HEK293 (cell line): ENCODE results near the gene MYBPC3.

Experiments
- CTCF ChIA-PET: fragments of 350-600 bp; formaldehyde crosslinking; extraction: SDS; loops from one replicate; lab custom pipeline; 2021; ENCODE audit warnings: antibody characterized with exemption; lab: Yijun Ruan, JAX
- POLR2A ChIA-PET: fragments of 300-600 bp; formaldehyde crosslinking; extraction: SDS; loops from one replicate; lab custom pipeline; 2020; ENCODE audit warnings: antibody characterized with exemption, inconsistent platforms; lab: Yijun Ruan, JAX
- H3K27ac ChIP-seq: fragments of 200-500 bp; sonication (Bioruptor generic); 2 replicates; pipeline ENCODE4 v1.5.1; 2014; ENCODE audit warnings: low read depth, low read length, control low read depth, inconsistent platforms; ENCODE audit errors: extremely low read depth
- H3K36me3 ChIP-seq, 2 experiments: fragments of 200-500 bp in 1 of 2; sonication (Bioruptor generic) in 1 of 2; 1 replicate in 1 of 2; 2 replicates in 1 of 2; pipeline ENCODE4 v1.5.1; 2014 to 2017; ENCODE audit warnings: inconsistent platforms in 2 of 2, low read length in 2 of 2; ENCODE audit not compliant: control insufficient read depth in 2 of 2, insufficient read depth in 1 of 2
- H3K4me1 ChIP-seq: fragments of 200-500 bp; sonication (Bioruptor generic); 2 replicates; pipeline ENCODE4 v1.5.1; 2014; ENCODE audit warnings: mild to moderate bottlenecking, low read length, inconsistent platforms; ENCODE audit not compliant: control insufficient read depth, insufficient read depth
- H3K4me3 ChIP-seq: 2 replicates; pipeline ENCODE4 v1.5.1; 2011; ENCODE audit warnings: low read depth, mild to moderate bottlenecking, control low read depth, low read length, moderate library complexity
- H3K9me3 ChIP-seq: fragments of 200-500 bp; sonication (Bioruptor generic); 2 replicates; pipeline ENCODE4 v1.5.1; 2014; ENCODE audit warnings: low read depth, low read length, inconsistent platforms; ENCODE audit not compliant: control insufficient read depth, insufficient read depth
- BCL11B ChIP-seq: fragments of 450-650 bp; formaldehyde crosslinking; IDR thresholded peaks from 2 replicates; pipeline ENCODE4 v1.5.1; 2016; ENCODE audit warnings: low read depth, missing biosample characterization, missing genetic modification characterization
- EGR2 ChIP-seq: fragments of 450-650 bp; formaldehyde crosslinking; IDR thresholded peaks from 2 replicates; pipeline ENCODE4 v1.5.1; 2016; ENCODE audit warnings: low read depth, missing biosample characterization, missing genetic modification characterization
- GLIS2 ChIP-seq: fragments of 450-650 bp; formaldehyde crosslinking; IDR thresholded peaks from 2 replicates; pipeline ENCODE4 v1.5.1; 2016; ENCODE audit warnings: missing biosample characterization, missing genetic modification characterization
- HOXC10 ChIP-seq: sonication (generic); formaldehyde crosslinking; IDR thresholded peaks from 2 replicates; pipeline ENCODE4 v1.8.1; 2023; ENCODE audit warnings: mild to moderate bottlenecking, missing genetic modification reagents
- KLF7 ChIP-seq: fragments of 450-650 bp; formaldehyde crosslinking; IDR thresholded peaks from 2 replicates; pipeline ENCODE4 v1.5.1; 2016; ENCODE audit warnings: missing biosample characterization, missing genetic modification characterization, borderline replicate concordance
- PATZ1 ChIP-seq: fragments of 450-650 bp; formaldehyde crosslinking; IDR thresholded peaks from 2 replicates; pipeline ENCODE4 v1.5.1; 2016; ENCODE audit warnings: missing biosample characterization, missing genetic modification characterization
- SCRT2 ChIP-seq: fragments of 450-650 bp; formaldehyde crosslinking; IDR thresholded peaks from 2 replicates; pipeline ENCODE4 v1.5.1; 2016; ENCODE audit warnings: missing biosample characterization, missing genetic modification characterization
- TSHZ1 ChIP-seq: fragments of 450-650 bp; formaldehyde crosslinking; IDR thresholded peaks from 2 replicates; pipeline ENCODE4 v1.5.1; 2016; ENCODE audit warnings: missing biosample characterization, missing genetic modification characterization, borderline replicate concordance
- YY1 ChIP-seq: fragments of 450-650 bp; formaldehyde crosslinking; IDR thresholded peaks from 2 replicates; pipeline ENCODE4 v1.5.1; 2018; ENCODE audit warnings: missing biosample characterization, missing genetic modification characterization
- ZBTB48 ChIP-seq: fragments of 450-650 bp; formaldehyde crosslinking; IDR thresholded peaks from 2 replicates; pipeline ENCODE4 v1.5.1; 2016; ENCODE audit warnings: missing biosample characterization, missing genetic modification characterization
- ZBTB8A ChIP-seq: fragments of 450-650 bp; formaldehyde crosslinking; IDR thresholded peaks from 2 replicates; pipeline ENCODE4 v1.5.1; 2016; ENCODE audit warnings: missing biosample characterization, missing genetic modification characterization
- ZFP37 ChIP-seq: fragments of 450-650 bp; formaldehyde crosslinking; IDR thresholded peaks from 2 replicates; pipeline ENCODE4 v1.5.1; 2016; ENCODE audit warnings: missing biosample characterization, missing genetic modification characterization
- ZIC2 ChIP-seq: fragments of 450-650 bp; formaldehyde crosslinking; IDR thresholded peaks from 2 replicates; pipeline ENCODE4 v1.5.1; 2016; ENCODE audit warnings: missing biosample characterization, missing genetic modification characterization
- ZNF223 ChIP-seq: fragments of 450-650 bp; formaldehyde crosslinking; IDR thresholded peaks from 2 replicates; pipeline ENCODE4 v1.5.1; 2016; ENCODE audit warnings: missing biosample characterization, missing genetic modification characterization
- ZNF473 ChIP-seq: fragments of 450-650 bp; formaldehyde crosslinking; IDR thresholded peaks from 2 replicates; pipeline ENCODE4 v1.5.1; 2017; ENCODE audit warnings: missing biosample characterization, missing genetic modification characterization
- ZNF513 ChIP-seq: fragments of 450-650 bp; IDR thresholded peaks from 2 replicates; pipeline ENCODE4 v1.5.1; 2018; ENCODE audit warnings: missing biosample characterization, missing genetic modification characterization
- ZNF555 ChIP-seq: fragments of 450-650 bp; formaldehyde crosslinking; conservative IDR thresholded peaks from 2 replicates; pipeline ENCODE4 v1.5.1; 2017; ENCODE audit warnings: missing biosample characterization, mild to moderate bottlenecking, missing genetic modification characterization, inconsistent platforms
- ZNF629 ChIP-seq: fragments of 450-650 bp; formaldehyde crosslinking; IDR thresholded peaks from 2 replicates; pipeline ENCODE4 v1.5.1; 2017; ENCODE audit warnings: missing biosample characterization, missing genetic modification characterization
- ZXDB ChIP-seq: fragments of 450-650 bp; formaldehyde crosslinking; IDR thresholded peaks from 2 replicates; pipeline ENCODE4 v1.5.1; 2016; ENCODE audit warnings: missing biosample characterization, missing genetic modification characterization
- TF ChIP-seq, protein P1 (sequence below): fragments of 450-650 bp; formaldehyde crosslinking; IDR thresholded peaks from 2 replicates; pipeline ENCODE4 v1.5.1; 2016; ENCODE audit warnings: missing biosample characterization, missing genetic modification characterization

MYBPC3 gene

GRCh38 chr11:47353978-47354774 is 1.7 kb upstream of the MYBPC3 start:
- TF ChIP-seq ZIC2 (tag by site-specific recombination) (peak; percentile 70), ZNF629 (tag by site-specific recombination) (no peak), ZXDB (no peak), BCL11B (tag by site-specific recombination) (no peak), ZFP37 (no peak), KLF7 (tag by site-specific recombination) (no peak), ZNF513 (tag by site-specific recombination) (peak; percentile 90), PATZ1 (tag by site-specific recombination) (no peak), ZBTB8A (tag by site-specific recombination) (0 out of 2 replicates have a peak, but pooled peaks have one; percentile 12), ZBTB48 (tag by site-specific recombination) (no peak)
- TF ChIP-seq, all 188 proteins: peak for 3
- CTCF ChIA-PET: interaction anchor here (0.6 to 2.1 kb wide), 16 partner anchors 10 to 201 kb away, joined by 3 to 32 read pairs (median 4); partner anchors contain the start of genes ARFGAP2 and NR1H3
- H3K27ac ChIP-seq: no peak overlapping the region
- H3K9me3 ChIP-seq: no peaks in the 10 kb centered on the region
- POLR2A ChIA-PET: interaction anchor here (0.6 kb wide), 1 partner anchor 162 kb away, joined by 4 read pairs; no protein-coding TSS in a partner anchor
- H3K4me1 ChIP-seq: no peaks in the 10 kb centered on the region
- H3K36me3 ChIP-seq: no peaks in the 10 kb centered on the region
- no peak overlapping the region for H3K4me3 ChIP-seq

DNA sequence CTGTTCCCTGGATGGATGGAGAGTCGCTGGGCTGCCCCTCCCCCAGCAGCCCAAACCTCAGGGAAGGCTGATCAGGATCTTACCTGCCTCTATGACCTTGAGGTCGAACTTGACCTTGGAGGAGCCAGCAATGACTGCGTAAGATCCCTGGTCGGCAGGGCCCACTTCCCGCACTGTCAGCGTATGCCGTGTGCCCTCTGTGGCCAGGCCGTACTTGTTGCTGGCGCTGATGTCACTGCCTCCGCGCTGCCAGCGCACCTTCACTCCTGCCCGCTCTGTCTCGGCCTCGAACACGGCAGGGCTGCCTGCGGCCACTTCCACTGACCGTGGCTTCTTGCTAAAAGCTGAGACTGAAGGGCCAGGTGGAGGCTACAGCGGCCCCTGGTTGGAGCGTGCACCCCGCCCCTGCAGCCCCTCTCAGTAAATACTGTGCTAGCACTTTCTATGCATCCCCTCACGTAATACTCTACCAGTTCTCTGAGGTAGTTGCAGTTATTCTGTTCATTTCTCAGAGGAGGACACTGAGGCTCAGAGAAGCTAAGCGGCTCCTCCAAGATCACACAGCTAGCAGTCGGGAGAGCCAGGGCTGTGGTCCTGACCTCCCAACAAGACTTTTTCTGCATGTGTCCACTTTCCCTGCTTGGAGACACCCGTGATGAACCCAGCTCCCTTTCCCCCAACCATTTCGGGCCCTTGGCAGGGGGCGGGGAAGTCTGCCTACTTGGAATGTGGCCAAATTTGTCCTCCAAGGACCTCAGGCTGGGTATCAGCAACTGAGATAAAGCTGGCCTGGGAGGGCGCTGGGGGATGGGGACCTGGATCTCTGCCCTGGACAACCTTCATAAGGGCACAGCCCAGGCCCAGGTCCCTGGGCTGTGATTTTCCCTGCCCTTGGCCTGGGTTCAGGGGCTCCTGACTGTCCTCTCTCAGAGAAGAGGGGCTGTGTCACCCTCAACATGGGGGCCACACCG is 1.1 kb downstream of the MYBPC3 start:
- H3K9me3 ChIP-seq: no peaks in the 10 kb centered on the region
- peak; percentile 52 for TF ChIP-seq SCRT2 (tag by site-specific recombination)
- TF ChIP-seq, protein P1, sequence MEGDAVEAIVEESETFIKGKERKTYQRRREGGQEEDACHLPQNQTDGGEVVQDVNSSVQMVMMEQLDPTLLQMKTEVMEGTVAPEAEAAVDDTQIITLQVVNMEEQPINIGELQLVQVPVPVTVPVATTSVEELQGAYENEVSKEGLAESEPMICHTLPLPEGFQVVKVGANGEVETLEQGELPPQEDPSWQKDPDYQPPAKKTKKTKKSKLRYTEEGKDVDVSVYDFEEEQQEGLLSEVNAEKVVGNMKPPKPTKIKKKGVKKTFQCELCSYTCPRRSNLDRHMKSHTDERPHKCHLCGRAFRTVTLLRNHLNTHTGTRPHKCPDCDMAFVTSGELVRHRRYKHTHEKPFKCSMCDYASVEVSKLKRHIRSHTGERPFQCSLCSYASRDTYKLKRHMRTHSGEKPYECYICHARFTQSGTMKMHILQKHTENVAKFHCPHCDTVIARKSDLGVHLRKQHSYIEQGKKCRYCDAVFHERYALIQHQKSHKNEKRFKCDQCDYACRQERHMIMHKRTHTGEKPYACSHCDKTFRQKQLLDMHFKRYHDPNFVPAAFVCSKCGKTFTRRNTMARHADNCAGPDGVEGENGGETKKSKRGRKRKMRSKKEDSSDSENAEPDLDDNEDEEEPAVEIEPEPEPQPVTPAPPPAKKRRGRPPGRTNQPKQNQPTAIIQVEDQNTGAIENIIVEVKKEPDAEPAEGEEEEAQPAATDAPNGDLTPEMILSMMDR: no peak
- TF ChIP-seq, all 188 proteins: peak for 1
- Histone ChIP-seq H3K4me1 (no peaks in the 10 kb centered on the region), H3K27ac (no peak overlapping the region), H3K36me3 (no peaks in the 10 kb centered on the region), H3K4me3 (no peak overlapping the region)
- ChIA-PET POLR2A (interaction anchor here (0.8 kb wide), 1 partner anchor 103 kb away, joined by 5 read pairs; the partner anchor contains the start of gene ACP2), CTCF (interaction anchor here (0.7 to 1.0 kb wide), 3 partner anchors 89 to 93 kb away, joined by 3 to 6 read pairs (median 3); no protein-coding TSS in a partner anchor)

GRCh38 chr11:47350315-47350714 is 2.2 kb downstream of the MYBPC3 start:
- ChIA-PET CTCF (interaction anchor here (0.6 to 1.3 kb wide), 5 partner anchors 92 to 444 kb away, joined by 3 to 4 read pairs (median 3); partner anchors contain the start of gene ACP2), POLR2A (no interaction called here)
- no peak for TF ChIP-seq ZNF555 (tag by site-specific recombination)
- TF ChIP-seq EGR2 (tag by site-specific recombination): no peak
- TF ChIP-seq GLIS2 (tag by site-specific recombination): no peak
- no peak for TF ChIP-seq ZNF473 (tag by site-specific recombination)
- TF ChIP-seq ZNF223: no peak
- no peak for TF ChIP-seq HOXC10 (CRISPR knock-in tag)
- no peak for TF ChIP-seq TSHZ1 (tag by site-specific recombination)
- no peak for TF ChIP-seq YY1 (tag by site-specific recombination)

More at GRCh38 chr11:47350315-47350714, 2.2 kb downstream of the MYBPC3 start:
- H3K4me3 ChIP-seq: no peak overlapping the region
- no peak overlapping the region for H3K27ac ChIP-seq
- H3K36me3 ChIP-seq: no peaks in the 10 kb centered on the region
- H3K4me1 ChIP-seq: no peaks in the 10 kb centered on the region
- H3K9me3 ChIP-seq: no peaks in the 10 kb centered on the region
